Measurements from ENCODE around the gene ID4.
A peak's percentile ranks its signal among the peaks of the same experiment; 100 is the strongest.

The ID4 gene, protein sequence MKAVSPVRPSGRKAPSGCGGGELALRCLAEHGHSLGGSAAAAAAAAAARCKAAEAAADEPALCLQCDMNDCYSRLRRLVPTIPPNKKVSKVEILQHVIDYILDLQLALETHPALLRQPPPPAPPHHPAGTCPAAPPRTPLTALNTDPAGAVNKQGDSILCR

DNA sequence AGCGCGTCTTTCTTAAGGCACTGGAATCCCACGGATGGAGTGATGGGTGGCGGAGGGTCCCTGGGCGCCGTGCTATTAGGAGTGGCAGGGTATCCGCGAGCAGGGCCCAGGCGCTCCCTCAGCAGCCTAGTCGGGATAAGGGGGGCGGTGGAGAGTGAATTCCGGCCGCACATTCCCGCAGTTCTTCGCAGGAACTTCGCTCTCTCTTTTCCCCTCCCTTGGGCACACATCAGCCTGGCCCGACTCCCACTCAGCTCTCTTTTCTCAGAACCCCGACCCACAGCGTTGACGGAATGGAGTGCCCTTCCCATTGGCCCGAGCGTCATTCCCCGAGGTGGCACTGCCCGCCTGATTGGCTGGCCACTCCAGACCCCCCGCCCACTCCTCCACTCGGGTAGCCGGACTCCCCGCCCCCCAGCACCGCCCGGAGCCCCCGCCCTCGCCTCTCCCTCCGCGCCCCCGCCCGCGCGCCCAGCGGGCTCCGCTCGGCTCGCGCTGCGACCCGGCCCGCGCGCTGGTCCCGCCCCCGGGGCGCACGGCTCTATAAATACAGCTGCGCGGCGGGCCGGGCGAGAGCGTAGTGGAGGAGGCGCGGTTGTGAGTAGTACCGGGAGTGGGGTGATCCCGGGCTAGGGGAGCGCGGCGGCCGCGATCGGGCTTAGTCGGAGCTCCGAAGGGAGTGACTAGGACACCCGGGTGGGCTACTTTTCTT is at the start of gene ID4:
Gene ID4 (plus strand): TSS at position 572 of the 712 bp plus-strand sequence. CDS start 385 bp downstream, outside the sequence.
- DNase-seq (ENCODE audit: low read depth), result peak; percentile 90

DNA sequence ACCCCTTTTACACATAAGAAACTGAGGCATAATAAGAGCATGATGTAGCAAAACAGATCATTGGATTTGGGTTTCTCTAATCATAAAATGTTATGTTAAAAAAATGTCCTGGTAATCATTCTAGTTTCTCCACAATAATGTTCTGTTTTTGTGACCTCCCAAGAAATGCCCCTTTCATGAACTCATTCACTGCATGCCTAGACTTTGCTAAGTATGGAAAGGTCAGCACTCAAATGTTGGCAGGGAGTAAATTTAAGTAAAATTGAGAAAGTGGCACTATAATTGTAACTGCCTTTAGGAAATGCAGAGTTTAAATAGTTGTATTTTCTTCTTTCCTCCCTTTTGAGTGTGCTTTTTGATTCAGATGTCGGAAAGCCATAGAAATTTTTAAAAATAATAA is 48.5 kb upstream of the ID4 start:
- no peak for DNase-seq (ENCODE audit: low read depth)

DNA sequence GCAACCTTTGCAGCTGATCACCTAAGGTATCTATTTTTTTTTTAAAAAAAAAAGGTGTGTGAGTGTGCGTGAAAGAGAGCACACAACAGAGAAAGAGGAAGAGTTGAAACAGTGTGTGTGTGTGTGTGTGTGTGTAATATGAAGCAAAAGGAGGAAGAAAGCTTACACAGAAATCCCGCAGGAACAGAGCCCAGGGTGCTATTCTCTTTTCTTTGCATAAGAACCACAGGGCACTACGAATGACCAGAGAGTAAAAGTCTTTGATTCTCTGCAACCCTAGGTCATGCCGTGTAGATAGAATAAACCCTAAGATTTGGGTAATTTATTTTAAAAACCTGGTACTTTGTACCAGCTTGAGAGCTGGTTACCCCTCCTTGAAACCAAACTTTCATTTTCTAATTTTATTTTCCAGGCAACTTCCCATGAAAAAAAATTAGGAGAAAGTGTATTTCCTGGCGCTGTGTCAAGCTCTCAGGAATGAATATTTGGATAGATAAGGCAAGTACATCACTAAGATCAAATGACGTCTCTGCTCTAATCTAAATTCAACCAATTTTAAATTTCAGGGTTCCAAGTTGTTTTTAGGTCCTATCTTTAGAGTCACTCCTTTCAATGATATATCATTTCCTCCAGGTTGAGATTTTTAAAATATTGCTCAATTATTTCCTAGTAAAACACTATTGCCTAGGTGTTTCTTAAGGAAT is 47.9 kb upstream of the ID4 start:
- DNase-seq (ENCODE audit: low read depth), result no peak

DNA sequence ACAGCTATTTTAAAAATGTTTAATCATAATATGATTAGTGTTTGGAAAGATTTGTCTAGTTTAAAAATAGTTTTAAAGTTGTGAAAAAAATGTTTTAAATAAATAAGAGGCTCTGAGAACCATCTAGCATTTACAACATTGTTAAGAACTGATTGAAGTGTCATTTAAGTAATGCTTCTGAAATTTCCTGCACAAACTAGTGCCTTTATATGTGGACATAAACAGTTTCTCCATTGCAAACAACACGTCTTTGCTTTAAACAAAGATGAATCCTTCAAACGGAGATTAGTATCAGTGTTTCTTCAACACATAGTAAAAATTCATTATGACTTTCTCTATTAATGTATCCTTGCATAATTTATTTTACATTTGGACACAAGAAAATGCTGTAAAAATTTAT is 45.9 kb upstream of the ID4 start:
- no peak for DNase-seq (ENCODE audit: low read depth)

DNA sequence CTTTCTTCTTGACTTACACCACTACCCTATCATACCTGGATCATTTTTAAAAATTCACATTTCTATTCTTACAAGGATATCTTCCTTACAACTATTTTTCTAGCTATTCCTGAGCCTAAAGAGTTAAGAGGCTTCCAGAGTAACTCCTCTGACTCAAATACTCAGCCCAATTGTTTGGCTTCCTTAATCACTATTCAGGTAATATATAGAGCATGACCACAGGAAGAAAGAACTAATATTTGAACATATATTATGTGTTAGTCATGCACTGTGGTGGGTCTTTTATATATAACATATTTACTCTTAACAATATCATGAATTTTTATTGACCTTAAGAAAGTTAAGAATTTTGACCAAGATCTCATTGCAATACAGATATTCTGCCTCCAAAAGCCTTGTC is 42.0 kb upstream of the ID4 start:
- no peak for DNase-seq (ENCODE audit: low read depth)

DNA sequence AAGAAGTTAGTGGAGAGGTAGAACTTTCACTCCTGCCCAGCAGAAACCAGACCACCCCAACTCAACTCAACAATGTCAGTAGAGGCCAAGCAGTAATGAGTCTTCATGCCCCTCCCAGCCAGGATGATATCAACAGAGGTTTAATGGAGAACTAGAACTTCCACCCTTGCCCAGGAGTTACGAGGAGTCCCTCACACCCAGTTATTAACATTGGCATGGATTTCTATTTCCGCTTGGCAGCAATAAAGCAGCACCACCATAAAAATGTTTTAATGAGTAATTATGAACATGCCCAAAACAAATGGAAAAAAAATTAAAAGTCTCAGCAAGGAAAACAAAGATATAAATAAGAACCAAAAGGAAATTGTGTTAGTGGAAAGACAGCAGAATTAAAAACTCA is 40.7 kb upstream of the ID4 start:
- DNase-seq (ENCODE audit: low read depth), result no peak

DNA sequence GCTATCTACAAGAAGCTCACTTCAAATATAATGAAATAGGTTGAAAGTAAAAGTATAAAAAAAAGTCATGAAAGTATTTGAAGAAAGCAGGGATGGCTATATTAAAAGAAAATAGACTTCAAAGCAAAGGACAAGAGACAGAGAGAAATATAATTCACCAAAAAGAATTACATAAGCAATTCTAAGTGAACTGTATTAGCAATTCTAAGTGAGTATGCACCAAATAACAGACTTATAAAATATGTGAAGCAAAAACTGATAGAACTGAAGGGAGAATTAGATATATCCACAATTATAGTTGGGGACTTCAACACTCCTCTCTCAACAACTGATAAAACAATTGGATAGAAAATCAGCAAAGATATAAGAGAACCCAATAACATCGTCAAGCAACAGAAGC is 38.8 kb upstream of the ID4 start:
- DNase-seq (ENCODE audit: low read depth), result no peak

DNA sequence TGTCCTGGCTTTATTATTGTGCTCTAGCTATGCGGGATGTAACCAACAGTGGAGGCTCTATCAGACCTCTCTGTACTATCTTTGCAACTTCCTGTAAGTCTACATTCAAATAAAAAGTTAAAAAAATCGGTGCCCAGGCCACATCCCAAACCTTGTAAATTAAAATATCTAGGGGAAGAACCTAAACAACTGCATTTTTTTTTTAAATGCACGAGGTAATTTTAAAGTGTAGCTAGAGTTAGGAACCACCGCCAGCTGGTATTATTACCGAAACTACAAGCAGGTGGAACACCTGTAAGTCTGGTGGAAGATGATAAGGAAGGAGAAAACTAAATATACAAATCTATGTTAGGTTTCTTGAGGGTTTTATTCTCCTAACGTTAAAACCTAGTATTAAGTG is 34.5 kb upstream of the ID4 start:
- no peak for DNase-seq (ENCODE audit: low read depth)

DNA sequence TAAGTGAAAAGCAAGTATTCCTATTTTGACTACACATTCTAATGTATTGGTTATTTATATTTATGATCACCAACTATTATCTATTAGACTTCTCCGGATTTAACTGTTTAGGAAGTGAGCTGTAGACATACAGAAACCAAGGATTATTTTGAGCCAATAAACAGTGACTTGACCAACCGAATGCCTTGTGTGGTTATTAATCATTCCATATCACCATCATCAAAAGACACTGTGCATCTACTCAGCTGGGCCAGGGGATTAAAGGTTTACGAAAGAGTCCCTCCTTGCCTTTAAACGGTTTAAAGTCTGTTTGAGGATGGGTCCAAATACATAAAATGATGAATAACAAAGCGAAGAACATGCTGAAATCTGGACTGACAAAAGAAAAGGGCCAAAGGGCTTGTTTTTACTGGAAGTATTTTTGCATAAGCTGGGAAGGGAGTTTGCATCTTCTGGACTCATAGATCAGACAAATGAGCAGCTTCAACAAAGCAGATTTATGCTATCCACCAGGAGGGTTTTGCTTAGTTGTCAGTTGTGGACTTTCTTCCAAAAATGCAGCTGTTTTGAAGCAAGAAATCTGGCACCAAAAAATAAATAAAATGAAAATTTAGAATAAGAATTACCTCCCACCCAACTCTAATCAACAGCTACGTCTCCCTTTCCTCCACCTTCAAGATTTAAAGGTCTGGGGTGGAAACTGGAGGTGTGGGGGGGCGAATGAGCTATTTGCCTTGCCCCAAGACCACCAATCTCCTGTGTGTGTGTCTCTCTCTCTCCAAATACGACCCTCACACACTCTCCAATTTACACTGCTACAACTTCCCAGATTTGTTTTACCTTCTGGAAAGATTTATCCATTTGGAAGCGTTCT is 33.6 kb upstream of the ID4 start:
- peak; percentile 6 for DNase-seq (ENCODE audit: low read depth)

DNA sequence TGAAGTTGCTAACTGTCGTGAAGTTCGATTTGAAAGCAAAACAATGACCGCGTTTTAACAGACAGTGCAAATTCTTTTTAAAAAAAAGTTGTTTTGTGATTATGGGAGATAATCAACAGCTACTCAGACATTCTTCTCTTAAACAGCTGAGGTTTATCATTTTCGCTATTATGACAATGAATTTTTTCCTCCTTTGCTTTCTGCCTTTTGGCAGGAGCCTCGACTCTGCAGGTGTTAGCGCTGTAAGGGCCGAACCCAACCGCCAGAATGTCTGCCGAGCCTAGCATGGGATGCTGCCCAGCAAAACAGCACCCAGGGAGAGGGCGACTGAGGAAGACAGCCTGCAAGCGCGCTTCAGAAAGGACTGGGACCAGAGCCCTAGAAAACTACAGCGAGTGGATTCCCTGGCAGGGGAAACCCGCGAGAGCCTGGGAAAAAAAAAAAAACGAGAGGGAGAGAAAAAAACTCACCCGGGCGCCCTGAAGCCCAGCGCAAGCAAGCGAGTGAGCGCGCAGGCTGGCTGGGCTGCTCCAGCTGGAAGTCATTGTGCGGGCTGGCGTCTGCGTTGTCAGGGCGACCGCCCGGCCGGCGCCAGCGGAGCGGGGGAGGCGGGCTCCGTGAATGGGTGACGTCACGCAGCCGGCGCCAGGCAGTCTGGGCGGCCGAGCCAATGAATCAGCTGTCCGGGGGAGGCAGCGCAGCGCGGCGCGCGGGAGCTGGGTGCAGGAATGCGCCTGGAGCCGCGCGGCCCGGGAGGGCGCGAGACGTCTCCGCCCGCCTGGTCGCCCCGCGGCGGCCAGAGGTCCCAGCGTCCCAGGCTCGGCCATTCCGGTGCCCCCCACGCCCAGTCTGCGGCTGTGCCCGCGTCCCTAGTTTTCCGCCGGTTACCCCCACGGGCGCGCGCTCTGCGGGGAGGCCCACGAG is 32.7 kb upstream of the ID4 start:
- peak; percentile 97 for DNase-seq (ENCODE audit: low read depth)

DNA sequence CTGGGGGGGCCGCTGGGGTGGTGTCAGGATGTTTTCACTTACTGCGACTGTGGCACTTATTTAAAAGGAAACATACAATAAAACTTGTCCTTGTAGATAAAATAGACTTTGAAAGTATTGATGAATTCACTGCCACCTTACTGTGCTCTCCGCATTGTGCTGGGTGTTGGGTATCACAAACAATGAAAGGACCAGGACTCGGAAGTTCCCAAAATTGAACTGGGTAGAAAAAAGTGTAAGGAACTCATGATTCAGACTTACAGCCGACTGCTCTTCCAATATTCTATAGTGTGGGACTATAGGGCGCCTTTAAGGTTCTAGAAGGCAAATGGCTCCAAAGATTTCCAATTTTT is 32.1 kb upstream of the ID4 start:
- peak; percentile 1 for DNase-seq (ENCODE audit: low read depth)

DNA sequence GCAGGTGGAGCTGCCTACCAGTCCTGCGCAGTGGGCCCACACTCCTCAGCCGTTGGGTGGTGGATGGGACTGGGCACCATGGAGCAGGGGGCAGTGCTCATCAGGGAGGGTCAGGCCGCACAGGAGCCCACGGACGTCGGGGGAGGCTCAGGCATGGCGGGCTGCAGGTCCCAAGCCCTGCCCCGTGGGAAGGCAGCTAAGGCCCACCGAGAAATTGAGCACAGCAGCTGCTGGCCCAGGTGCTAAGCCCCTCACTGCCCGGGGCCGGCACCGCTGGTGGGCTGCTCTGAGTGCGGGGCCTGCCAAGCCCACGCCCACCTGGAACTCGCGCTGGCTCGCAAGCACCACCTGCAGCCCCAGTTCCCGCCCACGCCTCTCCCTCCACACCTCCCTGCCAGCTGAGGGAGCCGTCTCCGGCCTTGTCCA is 30.2 kb upstream of the ID4 start:
- DNase-seq (ENCODE audit: low read depth), result no peak

DNA sequence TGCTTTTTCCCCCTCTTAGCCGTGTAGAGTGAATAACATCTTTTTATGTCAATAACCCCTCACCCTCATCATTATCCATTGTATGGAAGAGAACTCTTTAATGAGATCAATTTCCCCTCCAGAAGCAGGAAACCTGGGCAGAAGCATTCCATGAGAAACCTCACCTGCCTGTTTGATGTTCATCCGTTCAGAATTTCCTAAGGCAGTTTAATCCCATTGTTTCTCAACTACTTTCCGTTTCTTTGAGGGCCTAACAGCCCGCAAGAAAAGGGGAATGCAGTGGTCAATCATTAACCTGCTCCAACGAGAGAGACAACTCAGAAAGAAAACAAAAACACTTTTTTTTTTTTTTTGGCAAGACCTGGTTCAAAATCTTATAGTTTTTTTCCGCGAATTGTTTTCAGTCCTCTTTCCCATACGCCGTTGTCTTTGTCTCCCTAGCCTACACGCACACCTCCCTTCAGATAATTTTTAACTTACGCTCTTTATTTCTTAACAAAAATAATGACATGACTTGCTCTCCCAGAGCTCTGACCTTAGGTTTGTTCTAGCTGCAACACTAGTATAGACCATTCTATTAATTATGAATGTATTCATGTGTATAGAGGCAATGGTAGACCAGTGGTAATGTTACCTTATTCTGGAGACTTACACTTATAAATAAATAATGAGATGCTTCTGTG is 25.6 kb upstream of the ID4 start:
- no peak for DNase-seq (ENCODE audit: low read depth)

DNA sequence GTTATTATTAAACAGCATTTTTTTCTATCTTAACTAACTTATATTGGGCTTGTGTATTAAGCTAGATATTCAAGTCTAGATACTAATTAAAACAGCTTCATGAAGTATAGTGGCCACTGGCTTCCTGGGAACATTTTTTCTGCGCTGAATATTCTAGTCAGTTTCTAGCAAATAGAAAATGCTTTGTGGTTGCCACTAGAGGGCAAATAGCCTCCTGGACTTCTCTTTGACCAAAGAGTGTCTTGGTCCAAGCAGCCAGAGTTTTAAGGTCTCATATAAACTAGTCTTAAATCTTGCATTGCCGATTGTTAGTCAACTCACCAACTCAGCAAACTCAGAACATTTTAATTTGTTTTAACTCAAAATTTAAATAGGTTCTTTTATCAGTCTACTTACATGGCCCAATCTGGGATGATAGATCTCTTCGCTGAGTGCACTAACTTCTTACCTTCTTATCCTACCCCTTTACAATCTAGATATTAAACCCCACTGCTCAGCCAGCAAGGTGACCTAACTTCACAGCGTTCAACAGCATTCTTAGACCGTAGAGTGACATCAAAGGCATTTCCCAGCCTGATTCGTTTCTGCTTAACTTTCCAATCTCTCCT is 24.6 kb upstream of the ID4 start:
- DNase-seq (ENCODE audit: low read depth), result peak; percentile 53

DNA sequence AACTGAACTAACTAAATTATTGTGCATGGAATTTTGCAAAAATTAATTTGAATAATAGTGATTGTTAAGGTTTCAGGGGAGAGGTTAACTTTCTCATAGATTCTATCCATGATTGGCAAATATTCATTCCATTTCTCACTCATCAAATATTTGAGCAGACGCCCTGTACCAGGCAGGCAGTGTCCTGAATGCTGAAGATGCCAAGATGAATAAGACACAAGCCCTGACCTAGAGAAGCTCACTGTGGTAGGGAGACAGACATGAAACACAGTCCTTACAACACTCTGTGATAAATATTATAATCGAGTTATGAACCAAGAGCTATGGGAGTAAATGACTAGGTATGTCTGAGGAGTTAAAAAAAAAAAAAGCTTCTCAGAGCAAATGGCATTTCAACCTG is 18.4 kb upstream of the ID4 start:
- DNase-seq (ENCODE audit: low read depth), result no peak

DNA sequence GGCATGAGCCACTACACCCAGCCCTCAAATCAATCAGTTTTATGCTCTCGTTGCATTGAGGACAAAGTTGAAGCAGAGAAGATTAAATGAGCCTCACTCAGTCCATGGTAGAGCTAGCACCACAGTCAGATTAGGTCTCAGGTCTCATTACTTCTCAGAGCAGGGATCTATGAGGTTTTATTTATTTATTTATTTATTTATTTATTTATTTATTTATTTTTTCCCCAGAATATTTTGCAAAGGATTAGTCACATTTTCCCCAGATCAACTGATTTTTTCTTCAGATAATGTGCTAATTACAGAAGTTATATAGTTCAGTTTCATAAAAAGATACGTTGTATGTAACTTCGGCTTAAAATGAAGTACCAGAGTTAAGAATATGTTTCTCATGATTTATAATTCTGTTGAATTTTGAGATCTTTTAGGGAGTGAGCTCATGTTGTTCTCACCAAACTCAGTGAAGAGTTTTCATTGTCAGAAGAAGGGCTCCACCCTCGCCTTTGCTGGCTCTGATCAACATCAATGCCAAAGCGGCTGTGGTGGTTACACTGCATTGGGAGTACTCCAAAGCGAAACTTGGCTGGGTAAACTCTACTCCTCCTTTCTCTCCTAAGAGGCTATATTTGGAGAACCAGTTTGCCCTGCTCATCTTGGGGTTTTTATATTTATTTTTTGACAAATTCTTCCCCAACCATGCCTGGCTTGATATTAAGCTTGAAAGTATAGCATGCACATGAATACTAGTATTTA is 12.9 kb upstream of the ID4 start:
- DNase-seq (ENCODE audit: low read depth), result peak; percentile 14

DNA sequence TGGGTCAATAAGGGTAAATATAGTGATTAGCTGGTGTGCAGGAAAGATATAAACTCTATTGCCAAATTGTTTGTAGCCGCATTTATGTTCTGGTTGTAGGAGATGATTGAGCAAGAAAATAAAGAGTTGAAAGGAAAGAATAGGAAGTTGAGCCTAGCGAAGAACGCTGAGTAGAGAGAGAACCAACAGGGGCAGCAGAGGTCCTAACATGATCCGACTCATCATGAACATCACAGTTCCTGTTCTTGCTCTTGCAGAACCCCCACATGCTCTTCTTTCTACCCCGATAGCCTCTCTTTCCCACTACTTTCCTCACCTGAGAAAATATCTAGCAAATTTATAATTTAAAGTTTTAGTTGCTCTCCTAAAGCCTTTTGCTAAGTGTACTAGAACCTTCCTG is 9.9 kb upstream of the ID4 start:
- no peak for DNase-seq (ENCODE audit: low read depth)

DNA sequence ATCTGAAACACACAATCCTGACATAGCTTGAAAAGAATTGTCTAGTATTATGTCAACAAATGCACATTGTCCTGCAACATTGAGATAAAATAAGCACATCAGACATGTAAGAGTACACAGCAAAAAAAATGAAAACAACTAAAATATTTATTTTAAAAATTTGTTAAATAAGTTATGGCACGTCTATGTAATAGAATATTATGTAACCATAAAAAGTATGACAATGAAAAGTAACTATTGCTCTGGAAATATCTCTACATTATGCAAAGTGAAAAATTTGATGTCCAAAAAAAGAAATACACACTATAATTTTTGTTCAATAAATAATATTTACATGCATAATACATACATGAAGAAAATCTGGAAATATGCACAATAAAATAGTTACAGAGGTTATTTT is 9.3 kb upstream of the ID4 start:
- DNase-seq (ENCODE audit: low read depth), result no peak

DNA sequence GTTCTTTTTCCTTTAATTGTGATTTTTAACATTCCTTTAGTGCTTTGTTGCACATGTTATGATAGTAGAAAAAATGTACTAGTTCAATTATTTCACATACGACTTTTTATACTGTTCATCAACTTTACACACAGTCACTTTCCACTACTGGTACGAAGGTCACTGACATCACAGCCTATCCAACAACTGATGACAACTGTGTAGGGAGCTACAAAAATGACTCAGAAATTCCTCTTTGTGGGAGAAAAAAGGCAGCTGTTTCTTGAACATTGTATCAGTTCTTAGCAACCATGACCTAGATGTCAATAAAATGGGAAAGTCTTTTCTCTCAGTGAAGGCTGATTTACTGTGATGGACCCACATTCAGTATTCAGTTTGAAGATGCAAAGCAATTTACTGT is 7.0 kb upstream of the ID4 start:
- DNase-seq (ENCODE audit: low read depth), result no peak

DNA sequence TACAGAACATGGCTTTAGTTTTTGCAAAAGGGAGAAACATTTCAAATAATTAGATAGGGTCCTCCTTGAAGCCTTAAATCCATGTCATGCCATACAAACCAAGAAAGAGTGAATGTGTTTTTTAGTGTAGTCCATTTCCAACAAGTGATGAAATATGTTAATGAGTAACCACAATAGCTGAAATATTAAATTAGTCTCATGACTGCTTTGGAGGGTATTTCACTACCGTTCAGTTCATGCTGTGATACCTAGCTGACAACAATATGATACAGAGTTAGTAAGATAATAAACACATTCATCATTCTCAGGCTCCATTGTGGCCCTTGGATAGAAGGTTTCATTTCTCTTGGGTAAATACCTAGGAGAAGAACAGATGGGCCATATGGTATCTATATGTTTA is 5.8 kb upstream of the ID4 start:
- DNase-seq (ENCODE audit: low read depth), result no peak

Data from fibroblast of gingiva (primary cell).